Islet precursor cell (in vitro differentiated cells): Measurements from ENCODE around the gene BUD13.
"Not testable (repeated sequence)": the region's sequence is repeated elsewhere in the genome, so short reads cannot be mapped to it uniquely, and the experiment has no call there.

Source experiments
- DNase-seq: peaks from one replicate; pipeline ENCODE4 v3.0.0-alpha.2; 2018

Gene BUD13, protein sequence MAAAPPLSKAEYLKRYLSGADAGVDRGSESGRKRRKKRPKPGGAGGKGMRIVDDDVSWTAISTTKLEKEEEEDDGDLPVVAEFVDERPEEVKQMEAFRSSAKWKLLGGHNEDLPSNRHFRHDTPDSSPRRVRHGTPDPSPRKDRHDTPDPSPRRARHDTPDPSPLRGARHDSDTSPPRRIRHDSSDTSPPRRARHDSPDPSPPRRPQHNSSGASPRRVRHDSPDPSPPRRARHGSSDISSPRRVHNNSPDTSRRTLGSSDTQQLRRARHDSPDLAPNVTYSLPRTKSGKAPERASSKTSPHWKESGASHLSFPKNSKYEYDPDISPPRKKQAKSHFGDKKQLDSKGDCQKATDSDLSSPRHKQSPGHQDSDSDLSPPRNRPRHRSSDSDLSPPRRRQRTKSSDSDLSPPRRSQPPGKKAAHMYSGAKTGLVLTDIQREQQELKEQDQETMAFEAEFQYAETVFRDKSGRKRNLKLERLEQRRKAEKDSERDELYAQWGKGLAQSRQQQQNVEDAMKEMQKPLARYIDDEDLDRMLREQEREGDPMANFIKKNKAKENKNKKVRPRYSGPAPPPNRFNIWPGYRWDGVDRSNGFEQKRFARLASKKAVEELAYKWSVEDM

DNA sequence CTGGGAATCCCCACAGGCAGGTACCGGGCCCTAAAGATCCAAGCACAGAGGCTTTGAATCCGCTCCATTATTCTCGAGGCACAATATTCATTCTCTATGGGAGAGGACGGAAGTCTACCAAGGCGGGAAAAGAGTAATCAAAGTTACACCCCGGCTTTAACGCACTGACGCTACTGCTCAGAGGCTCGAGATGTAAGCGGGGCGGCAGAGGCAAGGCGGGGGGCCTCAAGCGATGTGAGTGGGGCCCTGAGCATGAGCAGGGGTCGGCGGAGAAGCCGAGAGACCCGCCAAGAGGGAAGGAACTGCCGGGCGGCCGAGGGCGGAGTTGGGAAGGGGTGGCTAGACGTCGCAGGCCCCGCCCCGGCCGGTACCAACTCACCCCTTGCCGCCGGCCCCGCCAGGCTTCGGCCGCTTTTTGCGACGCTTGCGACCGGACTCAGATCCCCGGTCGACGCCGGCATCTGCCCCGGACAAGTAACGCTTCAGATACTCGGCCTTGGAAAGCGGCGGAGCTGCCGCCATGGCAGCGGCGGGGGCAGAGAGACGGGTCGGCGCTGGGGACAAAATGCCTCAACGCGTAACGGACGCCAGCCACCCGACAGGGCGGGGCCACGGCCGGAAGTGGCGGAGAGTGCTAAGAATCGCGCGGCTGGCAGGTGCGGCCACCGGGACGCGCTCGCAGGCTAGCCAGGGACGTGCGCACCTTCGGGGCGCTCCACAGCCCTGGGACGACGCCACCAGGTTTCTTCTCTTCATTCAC lies at the start of gene BUD13:
Gene BUD13 (minus strand): TSS at position 545 of the 760 bp plus-strand sequence. CDS start 23 bp downstream, at position 522.
- peak; percentile 93 for DNase-seq

DNA sequence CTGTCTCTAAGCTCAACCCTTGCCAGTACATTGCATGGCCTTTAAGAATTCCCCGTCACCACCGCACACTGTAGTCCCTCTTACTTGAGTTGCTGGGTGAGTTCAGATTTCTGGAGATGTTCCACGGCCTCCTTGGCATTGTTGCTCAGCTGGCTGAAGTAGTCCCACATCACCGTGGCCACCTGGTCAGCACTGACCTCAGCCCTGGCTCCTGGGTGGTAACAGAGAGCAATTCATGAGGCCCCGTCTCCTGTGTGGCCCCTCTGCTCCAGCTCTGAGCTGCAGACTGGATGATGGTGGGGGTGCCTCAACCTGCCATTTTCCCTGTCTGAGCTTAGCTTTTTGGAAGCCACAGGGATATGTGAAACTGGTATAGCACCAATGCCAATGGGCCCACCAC lies 49.8 kb upstream of the BUD13 start:
- peak; percentile 24 for DNase-seq

DNA sequence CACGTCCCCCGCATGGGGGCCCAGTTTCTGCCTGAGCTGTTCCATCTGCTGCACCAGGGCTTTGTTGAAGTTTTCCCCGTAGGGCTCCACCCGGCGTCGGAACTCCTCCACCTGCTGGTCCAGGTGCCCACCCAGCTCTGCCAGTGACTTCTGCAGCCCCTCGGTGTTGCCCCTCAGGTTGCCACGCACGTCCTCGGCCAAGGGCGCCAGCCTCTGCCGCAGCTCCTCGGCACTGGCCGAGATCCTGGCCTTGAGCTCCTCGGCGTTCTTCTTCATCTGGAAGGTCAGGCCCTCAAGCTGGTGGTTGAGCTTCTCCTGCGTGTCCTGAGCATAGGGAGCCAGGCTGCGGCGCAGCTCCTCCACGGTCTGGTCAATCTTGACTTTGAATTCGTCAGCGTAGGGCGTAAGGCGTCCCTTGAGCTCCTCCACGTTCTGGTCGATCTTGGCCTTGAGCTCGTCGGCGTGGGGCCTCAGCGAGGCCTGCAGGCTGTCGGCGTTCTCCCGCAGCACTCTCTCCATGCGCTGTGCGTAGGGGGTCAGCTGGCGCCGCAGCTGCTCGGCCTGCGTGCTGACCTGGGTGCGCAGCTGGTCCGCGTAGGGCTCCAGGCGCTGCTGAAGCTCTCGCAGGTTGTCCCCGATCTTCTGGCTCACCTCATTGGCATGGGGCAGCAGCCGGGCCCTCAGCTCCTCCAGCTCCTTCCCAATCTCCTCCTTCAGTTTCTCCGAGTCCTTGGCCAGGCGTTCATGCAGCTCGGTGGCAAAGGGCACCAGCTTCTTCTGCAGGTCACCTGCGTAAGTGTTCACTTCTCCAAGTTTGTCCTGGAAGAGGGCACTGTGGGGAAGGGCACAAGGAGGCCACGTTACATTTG lies 48.5 kb upstream of the BUD13 start:
- peak; percentile 40 for DNase-seq

DNA sequence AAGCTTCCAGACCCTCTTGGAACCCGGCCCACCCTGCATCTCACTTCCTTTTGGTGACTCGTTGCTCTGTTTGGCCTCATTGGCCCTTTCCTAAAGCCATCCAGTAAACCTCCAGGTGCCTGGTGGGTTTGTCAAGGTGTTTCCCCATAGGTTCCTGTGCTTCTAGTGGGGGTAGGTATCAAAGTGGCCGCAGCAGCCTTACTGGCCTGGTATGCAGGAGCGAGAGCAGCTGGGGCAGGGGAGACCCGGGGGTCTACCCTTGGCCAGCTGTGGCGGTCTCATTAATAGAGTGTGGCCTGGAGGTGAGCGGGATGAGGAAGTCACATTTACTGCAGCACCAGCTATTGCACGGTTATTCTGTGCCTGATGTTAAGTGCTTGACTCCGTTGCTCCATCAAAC lies 46.3 kb upstream of the BUD13 start:
- no peak for DNase-seq

DNA sequence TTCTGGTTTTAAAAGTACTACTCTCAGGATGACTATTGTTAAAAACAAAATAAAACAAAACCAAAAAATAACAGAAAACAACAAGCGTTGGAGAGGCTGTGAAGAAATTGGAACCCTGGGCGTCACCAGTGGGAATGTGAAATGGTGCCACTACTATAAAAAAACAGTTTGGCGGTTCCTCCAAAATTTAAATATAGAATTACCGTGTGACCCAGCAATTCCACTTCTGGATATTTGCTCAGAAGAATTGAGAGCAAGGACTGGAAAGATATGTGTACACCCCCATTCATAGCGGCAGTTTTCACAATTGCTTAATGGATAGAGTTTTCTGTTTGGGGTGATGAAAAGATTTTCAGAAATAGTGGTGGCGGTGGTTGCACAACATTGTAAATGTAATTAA lies 41.7 kb upstream of the BUD13 start:
- DNase-seq, result no peak

DNA sequence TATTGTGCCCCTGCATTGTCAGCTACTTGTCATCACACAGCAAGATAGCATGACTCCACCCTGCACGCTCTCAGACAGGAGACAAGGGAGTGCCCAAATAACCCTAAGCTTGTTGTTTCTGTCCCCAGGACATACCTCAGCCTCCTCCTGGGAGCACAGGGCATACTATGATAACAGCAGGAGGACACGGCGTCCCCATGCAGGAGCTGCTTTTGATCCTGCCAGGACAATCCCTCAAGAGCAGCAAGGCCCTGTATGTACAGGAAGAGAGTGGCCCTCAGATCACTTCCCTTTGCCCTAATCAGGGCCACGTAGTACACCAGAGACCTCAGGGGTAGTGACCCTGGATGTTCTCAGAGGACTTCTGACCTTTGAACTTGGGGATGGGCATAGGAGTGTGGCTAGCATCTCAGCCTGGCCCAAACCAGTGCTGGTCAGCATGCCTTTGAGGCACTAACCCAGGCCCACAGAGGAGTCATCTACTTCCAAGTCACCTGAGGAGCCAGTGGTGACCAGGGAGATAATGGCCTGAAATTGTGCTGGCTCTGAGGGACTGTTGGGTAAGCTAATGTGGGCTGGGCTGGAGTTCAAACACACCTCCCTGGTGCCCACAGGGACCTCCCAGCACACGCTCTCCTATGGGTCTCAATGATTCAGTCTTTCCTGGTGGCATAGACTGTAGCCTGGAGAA lies 41.1 kb upstream of the BUD13 start:
- no peak for DNase-seq

DNA sequence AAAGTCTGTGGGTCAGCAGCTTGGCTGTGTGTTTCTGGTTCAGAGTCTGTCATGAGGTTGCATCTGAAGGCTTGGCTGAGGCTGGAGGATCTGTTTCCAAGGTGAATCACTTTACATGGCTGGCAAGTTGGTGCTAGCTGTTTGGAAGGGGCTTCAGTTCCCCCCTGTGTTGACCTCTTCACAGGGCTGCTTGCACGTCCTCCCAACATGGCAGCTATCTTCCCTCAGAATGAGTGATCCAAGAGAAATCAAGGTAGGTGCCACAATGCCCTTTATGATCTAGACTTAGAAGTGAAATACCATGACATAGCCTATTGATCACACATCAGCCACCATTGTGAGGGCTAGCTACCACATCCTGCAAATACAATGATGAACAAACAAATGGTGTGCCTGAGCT lies 40.4 kb upstream of the BUD13 start:
- no peak for DNase-seq

DNA sequence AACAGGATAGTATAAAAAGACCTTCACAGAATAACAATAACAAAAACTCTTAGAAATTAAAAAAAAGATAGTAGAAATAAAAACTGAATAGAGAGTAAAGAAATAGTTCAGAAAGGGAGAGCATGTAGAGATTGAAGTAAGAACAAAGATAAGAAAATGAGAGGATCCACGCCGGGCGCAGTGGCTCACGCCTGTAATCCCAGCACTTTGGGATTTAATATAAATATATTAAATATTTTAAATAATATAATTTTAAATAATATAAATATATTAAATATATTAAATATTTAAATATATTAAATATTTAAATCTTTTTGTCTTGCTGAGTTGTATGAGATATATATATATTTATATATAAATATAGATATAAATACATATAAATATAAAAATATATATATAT lies 39.3 kb upstream of the BUD13 start:
- no peak for DNase-seq

DNA sequence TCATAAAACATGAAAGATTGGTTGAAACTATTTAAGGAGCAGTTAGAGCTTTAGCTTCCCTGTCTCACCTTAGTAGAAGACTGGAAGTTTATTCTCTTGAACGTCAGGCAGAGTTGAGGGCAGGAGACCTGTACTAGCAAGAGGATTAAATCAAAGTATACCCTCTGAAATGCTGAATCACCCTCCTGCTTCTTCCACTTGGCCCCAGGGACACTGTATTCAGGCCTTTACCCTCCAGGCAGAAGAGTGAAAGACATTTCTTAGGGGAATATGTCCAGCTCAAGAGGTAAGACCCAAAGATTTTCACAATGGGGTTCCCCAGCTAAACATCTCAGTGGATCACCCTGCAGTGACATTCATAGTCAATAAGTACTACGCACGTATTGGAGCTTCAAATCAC lies 38.4 kb upstream of the BUD13 start:
- DNase-seq, result no peak

DNA sequence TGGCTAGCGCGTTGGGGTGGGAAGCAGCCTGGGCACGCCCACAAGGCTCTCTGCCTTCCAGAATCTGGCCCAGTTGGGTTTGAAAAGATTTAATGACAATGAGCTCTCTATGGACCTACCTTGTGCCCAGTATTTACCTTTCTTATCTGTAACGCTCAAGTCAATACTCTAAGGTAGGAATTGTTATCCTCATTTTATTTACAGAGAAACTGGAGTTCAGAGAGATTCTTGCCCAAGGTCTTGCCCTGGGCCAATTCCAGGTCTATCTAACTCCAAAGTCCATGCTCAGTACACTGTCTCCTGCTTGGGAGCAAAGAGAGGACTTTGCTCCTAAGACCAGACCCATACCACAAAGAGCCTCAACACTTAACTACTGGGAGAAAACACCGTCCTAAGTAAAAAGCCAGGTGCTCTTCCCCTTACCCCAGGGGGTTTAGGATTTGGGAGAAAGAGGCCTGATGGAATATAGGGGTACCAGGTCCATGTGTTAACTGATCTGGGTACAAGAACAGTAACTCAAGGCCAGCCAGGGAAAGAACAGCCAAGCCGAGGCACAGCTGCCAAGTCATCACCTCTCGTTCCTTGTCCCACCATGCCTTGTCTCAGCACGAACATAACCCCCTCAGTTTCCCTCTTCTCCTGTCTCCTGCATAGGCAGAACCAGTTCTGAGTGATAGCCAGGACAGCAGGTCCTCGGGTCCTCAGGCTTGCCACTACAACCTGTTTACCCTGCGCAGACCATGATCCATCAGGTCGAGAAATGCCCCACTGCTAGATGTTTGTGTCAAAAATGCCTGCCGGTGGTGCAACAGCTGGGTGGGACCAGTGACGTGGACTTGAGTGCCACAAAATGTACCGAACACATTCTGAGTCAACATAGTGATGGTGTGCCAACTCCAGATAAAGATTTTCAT lies 35.7 kb upstream of the BUD13 start:
- DNase-seq, result no peak

DNA sequence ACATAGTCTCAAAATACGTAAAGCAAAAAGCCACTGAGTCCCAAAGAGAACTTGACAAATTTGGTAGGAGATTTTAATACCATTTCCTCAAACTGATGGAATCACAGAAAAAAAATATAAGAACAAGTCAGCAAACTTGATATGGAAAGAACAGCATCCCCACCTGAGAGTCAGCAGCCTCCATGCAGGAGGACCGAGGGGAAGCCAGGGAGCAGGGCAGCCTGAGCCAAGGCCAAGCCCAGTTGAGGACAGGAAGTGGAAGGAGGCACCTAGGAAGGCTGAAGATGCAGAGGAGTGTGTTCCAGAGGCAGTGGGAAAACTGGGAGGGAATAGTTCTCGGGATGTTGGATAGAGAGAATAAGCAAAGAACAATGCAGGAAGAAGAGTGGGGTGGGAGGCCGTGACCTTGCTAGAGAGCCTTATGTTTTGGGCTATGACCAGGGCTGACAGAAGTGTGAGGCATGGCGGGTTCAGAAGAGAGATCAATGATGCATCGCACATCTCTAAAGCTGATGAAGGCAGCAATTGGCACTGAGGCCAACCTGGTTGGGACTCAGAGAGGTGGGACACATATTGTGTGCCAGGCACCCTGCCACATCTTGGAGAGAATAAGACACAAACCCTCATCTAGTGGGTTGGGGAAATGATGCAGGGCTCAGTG lies 34.9 kb upstream of the BUD13 start:
- no peak for DNase-seq

DNA sequence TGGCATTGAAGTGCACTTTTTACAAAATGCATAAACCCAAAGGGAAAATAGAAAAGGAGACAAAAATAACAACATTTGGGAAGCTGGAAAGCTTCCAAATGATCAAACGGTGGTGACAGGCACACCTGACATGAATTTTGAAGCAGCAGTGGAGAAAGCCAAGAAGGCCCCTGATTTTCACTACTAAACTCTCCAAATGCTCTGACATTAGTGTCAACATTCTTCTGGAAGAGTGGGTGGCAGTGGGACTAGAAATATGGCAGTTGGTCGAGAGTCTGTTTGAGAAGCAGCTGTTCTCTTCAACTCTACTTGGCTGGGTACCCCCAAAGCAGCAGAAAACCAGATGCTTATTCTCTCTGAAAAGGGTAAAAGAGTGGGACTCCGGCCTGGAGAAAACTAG lies 31.2 kb upstream of the BUD13 start:
- no peak for DNase-seq

DNA sequence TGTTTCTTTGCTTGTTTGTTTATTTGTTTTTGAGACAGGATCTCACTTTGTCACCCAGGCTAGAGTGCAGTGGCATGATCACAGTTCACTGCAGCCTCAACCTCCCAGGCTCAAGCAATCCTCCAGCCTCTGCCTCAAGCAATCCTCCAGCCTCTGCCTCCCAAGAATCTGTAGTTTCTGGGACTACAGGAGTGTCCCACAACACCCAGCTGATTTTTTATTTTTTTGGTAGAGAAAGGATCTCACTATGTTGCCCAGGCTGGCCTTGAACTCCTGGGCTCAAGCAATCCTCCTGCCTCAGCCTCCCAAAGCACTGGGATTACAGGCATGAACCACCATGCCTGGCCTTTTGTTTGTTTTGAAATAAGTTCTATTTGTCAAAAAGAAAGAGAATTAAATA lies 28.9 kb upstream of the BUD13 start:
- not testable (repeated sequence) for DNase-seq

DNA sequence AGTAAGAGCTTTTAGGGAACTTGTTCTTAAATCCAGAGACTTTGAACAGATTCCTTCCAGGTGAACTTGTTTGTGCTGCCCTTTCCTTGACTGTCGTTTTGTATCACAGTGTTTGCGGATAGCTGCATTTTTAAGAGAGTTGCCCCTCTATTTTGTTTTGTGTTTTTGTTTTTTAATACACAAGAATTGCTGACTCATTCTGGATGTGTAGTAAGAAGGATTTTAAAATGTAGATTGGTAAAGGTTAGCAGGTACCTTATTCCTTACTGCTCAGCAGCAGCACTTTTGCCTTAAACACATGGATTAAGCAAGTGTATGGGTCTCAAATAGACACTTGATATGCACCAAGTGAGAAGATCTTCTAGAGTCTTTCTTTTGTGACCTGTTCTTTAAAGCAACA lies 27.8 kb upstream of the BUD13 start:
- DNase-seq, result no peak

DNA sequence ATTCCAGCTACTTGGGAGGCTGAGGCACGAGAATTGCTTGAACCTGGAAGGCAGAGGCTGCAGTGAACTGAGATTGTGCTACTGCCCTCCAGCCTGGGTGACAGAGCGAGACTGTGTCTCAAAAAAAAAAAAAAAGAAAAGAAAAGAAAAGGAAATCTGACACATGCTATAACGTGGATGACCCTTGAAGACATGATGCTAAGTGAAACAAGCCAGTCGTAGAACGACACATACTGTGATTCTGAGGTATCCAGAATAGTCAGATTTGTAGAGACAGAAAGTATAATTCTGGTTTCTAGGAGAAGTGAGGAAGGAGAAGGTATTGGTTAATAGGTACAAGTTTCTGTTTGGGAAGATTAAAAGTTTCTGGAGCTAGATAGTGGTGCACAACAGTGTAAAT lies 25.6 kb upstream of the BUD13 start:
- no peak for DNase-seq

DNA sequence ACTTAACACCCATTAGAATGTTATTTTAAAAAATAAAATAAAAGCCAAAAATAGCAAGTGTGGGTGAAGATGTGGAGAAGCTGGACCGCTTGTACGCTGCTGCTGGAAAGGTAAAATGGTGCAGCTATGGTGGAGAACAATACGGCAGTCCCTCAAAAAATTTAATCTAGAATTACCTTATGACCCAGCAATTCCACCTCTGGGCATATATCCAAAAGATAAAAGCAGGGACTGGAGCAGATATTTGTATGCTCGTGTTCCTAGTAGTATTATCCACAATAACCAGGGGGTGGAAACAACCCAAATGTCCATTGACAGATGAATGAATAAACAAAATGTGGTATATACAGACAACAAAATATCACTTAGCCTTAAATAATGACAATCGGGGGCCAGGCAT lies 25.0 kb upstream of the BUD13 start:
- no peak for DNase-seq

DNA sequence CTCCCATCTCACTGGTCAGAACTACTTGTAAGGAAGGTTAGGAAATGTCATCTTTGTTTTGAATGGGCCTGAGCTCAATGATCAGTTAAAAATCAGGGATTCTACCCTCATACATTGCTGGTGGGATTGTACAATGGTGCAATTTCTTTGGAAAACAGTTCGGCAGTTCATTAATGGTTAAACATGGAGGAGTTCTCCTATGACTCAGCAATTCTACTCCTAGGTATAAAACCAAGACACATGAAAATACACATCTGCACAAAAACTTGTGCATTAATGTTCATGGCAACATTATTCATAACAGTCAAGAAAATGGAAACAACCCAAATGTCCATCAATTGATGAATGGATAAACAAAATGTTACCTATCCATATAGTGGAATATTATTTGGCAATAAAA lies 23.8 kb upstream of the BUD13 start:
- DNase-seq, result no peak

DNA sequence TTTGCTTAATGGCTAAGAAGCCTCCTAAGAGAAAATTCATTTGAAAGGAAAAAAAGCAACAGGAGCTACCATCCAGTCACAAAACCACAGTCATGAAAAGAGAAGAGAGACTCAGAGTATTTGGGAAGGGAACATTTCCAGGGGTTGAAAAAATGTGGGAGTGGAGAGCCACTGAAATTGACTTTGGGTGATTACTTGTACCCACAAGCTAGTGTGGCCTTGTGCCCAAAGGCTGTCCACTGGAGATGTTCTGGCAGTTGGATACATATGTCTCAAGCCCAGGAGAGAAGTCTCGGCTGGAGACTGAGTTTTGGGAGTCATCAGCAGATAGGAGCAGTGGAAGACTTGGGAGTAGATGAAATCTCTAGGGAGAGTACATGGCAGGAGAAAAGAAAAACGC lies 22.1 kb upstream of the BUD13 start:
- no peak for DNase-seq

DNA sequence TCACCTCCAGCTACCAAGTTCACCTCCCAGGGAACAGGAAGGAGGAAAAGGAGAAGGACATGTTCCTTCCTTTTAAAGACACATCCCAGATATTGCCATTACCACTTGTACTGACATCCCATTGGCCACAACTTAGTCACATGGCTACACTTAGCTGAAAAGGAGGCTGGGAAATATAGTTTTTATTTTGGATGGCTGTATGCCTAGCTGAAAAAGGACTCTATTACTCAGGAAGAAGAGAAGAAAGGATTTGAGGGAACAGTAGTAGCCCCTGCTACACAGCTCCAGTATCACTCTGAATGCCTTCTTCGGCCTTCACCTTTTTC lies 20.9 kb upstream of the BUD13 start:
- DNase-seq, result no peak

DNA sequence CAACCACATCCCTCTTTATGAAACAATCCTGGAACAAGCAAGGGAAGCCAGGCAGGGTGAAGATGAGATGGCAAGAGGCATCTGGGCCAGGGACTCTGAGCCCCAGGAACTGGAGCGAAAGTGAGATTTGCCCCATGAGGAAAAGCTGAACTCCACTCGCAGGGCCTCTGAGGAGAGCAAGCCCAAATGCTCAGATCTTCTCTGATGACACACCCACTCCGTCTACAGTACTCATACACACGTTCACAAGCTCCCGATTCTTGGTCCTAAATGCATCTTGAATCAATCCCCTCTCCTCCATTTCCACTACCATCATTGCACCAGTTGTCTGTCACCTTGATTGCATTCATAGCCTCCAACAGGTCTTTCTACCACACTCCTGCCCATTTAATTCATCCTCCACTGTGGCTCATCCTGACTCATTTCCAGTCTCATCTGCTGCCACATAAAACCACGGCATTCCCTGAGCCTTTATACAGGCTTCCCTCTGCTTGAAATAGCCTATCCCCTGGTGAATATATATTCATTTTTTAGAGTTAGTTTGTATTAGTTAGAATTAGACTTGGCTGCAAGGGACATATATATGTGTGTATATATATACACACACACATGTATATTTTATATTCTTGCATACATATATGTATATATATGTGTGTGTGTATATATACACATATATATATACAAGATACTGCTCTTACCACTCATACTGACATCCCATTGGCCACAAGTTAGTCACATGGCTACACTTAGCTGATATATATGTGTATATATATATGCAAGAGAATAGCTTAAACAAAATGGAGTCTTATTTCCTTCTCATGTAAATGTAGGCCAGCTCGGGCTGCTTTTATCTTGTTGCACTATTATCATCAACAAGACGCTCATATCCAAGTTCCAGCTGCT lies 20.3 kb upstream of the BUD13 start:
- no peak for DNase-seq
